H1 (cell line): Measurements from ENCODE around the gene EIPR1. TPM values are rescaled to one million over a fixed set of nuclear protein-coding genes. Genes with fewer than 3 reads are reported as not detected.

Source experiments
- CTCF ChIA-PET: fragments of 300-600 bp; sonication (Branson Sonifier 250); formaldehyde crosslinking; loops from one replicate; lab custom pipeline; 2021; ENCODE audit not compliant: partially characterized antibody; lab: Charles Lee
- POLR2A ChIA-PET: fragments of 300-600 bp; sonication (Branson Sonifier 250); formaldehyde crosslinking; loops from one replicate; lab custom pipeline; 2021; ENCODE audit warnings: inconsistent platforms; ENCODE audit not compliant: partially characterized antibody; lab: Charles Lee
- DNase-seq, 2 experiments: peaks; one replicate each; pipeline versions ENCODE4 v3.0.0 to v3.0.0-alpha.2; 2010 to 2022; ENCODE audit warnings: low spot score in 2 of 2, low read depth in 1 of 2, mixed read lengths in 1 of 2
- FAIRE-seq: peaks from 2 replicates; lab custom pipeline; 2011; peaks lifted over from hg19 to GRCh38; lab: Jason Lieb, UNC
- H2AFZ ChIP-seq: 2 replicates; pipeline ENCODE4 v1.8.1; 2012; ENCODE audit warnings: low read length, inconsistent platforms
- H2AK5ac ChIP-seq: 2 replicates; pipeline ENCODE4 v1.6.1; 2013; ENCODE audit warnings: low read depth, low read length
- H2BK120ac ChIP-seq: replicated peaks from 2 replicates; pipeline ENCODE3; 2013; ENCODE audit warnings: low read depth, low read length, inconsistent platforms
- H2BK12ac ChIP-seq: 2 replicates; pipeline ENCODE4 v1.6.1; 2013; ENCODE audit warnings: low read depth, low read length
- H2BK15ac ChIP-seq: 2 replicates; pipeline ENCODE4 v1.6.1; 2013; ENCODE audit warnings: low read length
- H2BK20ac ChIP-seq: 2 replicates; pipeline ENCODE4 v1.6.1; 2013; ENCODE audit warnings: low read length
- H2BK5ac ChIP-seq: 2 replicates; pipeline ENCODE4 v1.6.1; 2013; ENCODE audit warnings: low read depth, low read length
- H3K14ac ChIP-seq: 2 replicates; pipeline ENCODE4 v1.6.1; 2013; ENCODE audit warnings: inconsistent platforms; ENCODE audit not compliant: insufficient read length
- H3K18ac ChIP-seq: 2 replicates; pipeline ENCODE4 v1.6.1; 2013; ENCODE audit warnings: low read length; ENCODE audit errors: extremely low read depth
- H3K23ac ChIP-seq: 2 replicates; pipeline ENCODE4 v1.6.1; 2013; ENCODE audit warnings: inconsistent platforms; ENCODE audit not compliant: insufficient read length
- H3K23me2 ChIP-seq: 2 replicates; pipeline ENCODE4 v1.6.1; 2013; ENCODE audit warnings: low read depth, low read length
- H3K27ac ChIP-seq: 2 replicates; pipeline ENCODE4 v1.6.1; 2011; ENCODE audit warnings: low read depth, low read length, inconsistent platforms
- H3K27me3 ChIP-seq, 4 experiments: replicated peaks in 1 of 4; 1 replicate in 1 of 4; 2 replicates in 3 of 4; pipeline versions ENCODE4 v1.6.1 to v1.8.1; 2011 to 2013; ENCODE audit warnings: low read length in 3 of 4, mild to moderate bottlenecking in 3 of 4, inconsistent platforms in 2 of 4, mixed read lengths in 2 of 4, moderate library complexity in 1 of 4; ENCODE audit not compliant: control insufficient read depth in 3 of 4, insufficient read depth in 3 of 4; ENCODE audit errors: extremely low read depth in 1 of 4
- H3K36me3 ChIP-seq, 4 experiments: 2 replicates each; pipeline versions ENCODE4 v1.6.1 to v1.8.1; 2011 to 2013; ENCODE audit warnings: mild to moderate bottlenecking in 4 of 4, low read length in 3 of 4, moderate library complexity in 2 of 4, control low read depth in 1 of 4, inconsistent platforms in 1 of 4; ENCODE audit not compliant: insufficient read depth in 4 of 4, control insufficient read depth in 2 of 4
- H3K4ac ChIP-seq: replicated peaks from 2 replicates; pipeline ENCODE3; 2013; ENCODE audit warnings: low read length, low read depth, mixed read lengths, inconsistent platforms; ENCODE audit not compliant: insufficient read length
- H3K4me1 ChIP-seq, 4 experiments: replicated peaks in 1 of 4; 1 replicate in 1 of 4; 2 replicates in 3 of 4; pipeline versions ENCODE4 v1.6.1 to v1.8.1; 2011 to 2013; ENCODE audit warnings: low read length in 3 of 4, inconsistent platforms in 2 of 4, mixed read lengths in 1 of 4; ENCODE audit not compliant: insufficient read depth in 4 of 4, control insufficient read depth in 3 of 4
- H3K4me2 ChIP-seq, 2 experiments: 2 replicates each; pipeline versions ENCODE4 v1.6.1 to v1.8.1; 2011 to 2013; ENCODE audit warnings: low read depth in 2 of 2, low read length in 2 of 2, control low read depth in 1 of 2, inconsistent platforms in 1 of 2, mild to moderate bottlenecking in 1 of 2; ENCODE audit not compliant: insufficient read depth in 1 of 2
- H3K4me3 ChIP-seq, 4 experiments: fragments of 200-600, 300-600 bp in 1 of 4; sonication (generic), shearing (Covaris generic), sonication (Bioruptor Twin) in 1 of 4; 2 replicates each; pipeline versions ENCODE4 v1.5.1 to v1.8.1; 2011 to 2016; ENCODE audit warnings: low read length in 4 of 4, low read depth in 3 of 4, control low read depth in 2 of 4, inconsistent platforms in 2 of 4, mild to moderate bottlenecking in 2 of 4, mixed read lengths in 1 of 4, moderate library complexity in 1 of 4; ENCODE audit not compliant: insufficient read depth in 2 of 4; ENCODE audit errors: extremely low read depth in 1 of 4
- H3K56ac ChIP-seq: replicated peaks from 2 replicates; pipeline ENCODE3; 2013; ENCODE audit warnings: low read depth, mild to moderate bottlenecking, mixed read lengths, low read length, inconsistent platforms; ENCODE audit not compliant: insufficient read length
- H3K79me1 ChIP-seq: 2 replicates; pipeline ENCODE4 v1.6.1; 2013; ENCODE audit warnings: low read depth, low read length, control low read depth
- H3K79me2 ChIP-seq, 2 experiments: 2 replicates each; pipeline versions ENCODE4 v1.6.1 to v1.8.1; 2012 to 2013; ENCODE audit warnings: low read length in 2 of 2, mild to moderate bottlenecking in 2 of 2, inconsistent platforms in 1 of 2; ENCODE audit not compliant: insufficient read depth in 2 of 2, control insufficient read depth in 1 of 2
- H3K9ac ChIP-seq, 4 experiments: replicated peaks in 1 of 4; 1 replicate in 1 of 4; 2 replicates in 3 of 4; pipeline versions ENCODE4 v1.6.1 to v1.8.1; 2011 to 2013; ENCODE audit warnings: low read depth in 3 of 4, low read length in 3 of 4, control low read depth in 2 of 4, mild to moderate bottlenecking in 2 of 4, moderate library complexity in 2 of 4, inconsistent platforms in 1 of 4; ENCODE audit errors: extremely low read depth in 1 of 4
- H3K9me3 ChIP-seq, 2 experiments: 2 replicates each; pipeline versions ENCODE4 v1.6.1 to v1.8.1; 2012 to 2013; ENCODE audit warnings: mild to moderate bottlenecking in 2 of 2, moderate library complexity in 2 of 2, control low read depth in 1 of 2, inconsistent platforms in 1 of 2, low read depth in 1 of 2, low read length in 1 of 2, mixed read lengths in 1 of 2; ENCODE audit not compliant: insufficient read depth in 2 of 2
- H4K20me1 ChIP-seq, 2 experiments: replicated peaks in 1 of 2; 2 replicates each; pipeline versions ENCODE3 to v1.8.1; 2011 to 2013; ENCODE audit warnings: inconsistent platforms in 2 of 2, low read length in 2 of 2, mild to moderate bottlenecking in 1 of 2; ENCODE audit not compliant: insufficient read depth in 2 of 2, control insufficient read depth in 1 of 2
- H4K5ac ChIP-seq: 2 replicates; pipeline ENCODE4 v1.6.1; 2013; ENCODE audit warnings: low read length, low read depth, mixed read lengths, inconsistent platforms; ENCODE audit not compliant: insufficient read length
- H4K8ac ChIP-seq: 2 replicates; pipeline ENCODE4 v1.8.0; 2013; ENCODE audit warnings: mild to moderate bottlenecking, moderate library complexity, low read length, inconsistent platforms; ENCODE audit not compliant: insufficient read depth; ENCODE audit errors: extremely low read depth
- H4K91ac ChIP-seq: replicated peaks from 2 replicates; pipeline ENCODE3; 2013; ENCODE audit warnings: low read length, mixed read lengths, inconsistent platforms; ENCODE audit not compliant: insufficient read length
- CEBPB ChIP-seq: IDR thresholded peaks from 2 replicates; pipeline ENCODE4 v1.6.1; 2012; ENCODE audit warnings: low read depth, low read length
- CHD1 ChIP-seq: IDR thresholded peaks from 2 replicates; pipeline ENCODE4 v1.6.1; 2012; ENCODE audit warnings: low read depth, low read length, improper control_type of control experiment
- EP300 ChIP-seq, 2 experiments: IDR thresholded peaks; 1 replicate in 1 of 2; 2 replicates in 1 of 2; pipeline ENCODE4 v1.6.1; 2011 to 2012; ENCODE audit warnings: low read depth in 2 of 2, low read length in 2 of 2, mild to moderate bottlenecking in 2 of 2, borderline replicate concordance in 1 of 2, inconsistent platforms in 1 of 2, moderate library complexity in 1 of 2
- KDM4A ChIP-seq: IDR thresholded peaks from one replicate; pipeline ENCODE4 v1.7.1; 2012; ENCODE audit warnings: low read depth, mild to moderate bottlenecking, moderate library complexity, low read length, inconsistent platforms; ENCODE audit not compliant: severe bottlenecking
- PHF8 ChIP-seq: fragments of 200-600 bp; sonication (generic); conservative IDR thresholded peaks from 2 replicates; pipeline ENCODE4 v1.7.1; 2012; ENCODE audit warnings: low read depth, mild to moderate bottlenecking, inconsistent platforms, low read length, moderate library complexity
- RFX5 ChIP-seq: IDR thresholded peaks from 2 replicates; pipeline ENCODE4 v1.6.1; 2011; ENCODE audit warnings: low read depth, low read length, improper control_type of control experiment, borderline replicate concordance
- RXRA ChIP-seq: IDR thresholded peaks from 2 replicates; pipeline ENCODE4 v1.6.1; 2011; ENCODE audit warnings: low read depth, mild to moderate bottlenecking, low read length, moderate library complexity; ENCODE audit not compliant: insufficient read depth
- SIX5 ChIP-seq: IDR thresholded peaks from 2 replicates; pipeline ENCODE4 v1.6.1; 2011; ENCODE audit warnings: mild to moderate bottlenecking, low read depth, low read length
- SP1 ChIP-seq: IDR thresholded peaks from 2 replicates; pipeline ENCODE4 v1.6.1; 2011; ENCODE audit warnings: low read depth, low read length
- WGBS, 2 experiments: shearing (Covaris generic) in 1 of 2; methylation state at CpG; one replicate each; pipeline versions ENCODE4 v1.1.6 to v1.1.7; 2013 to 2015; ENCODE audit warnings: low lambda C conversion rate in 2 of 2, mixed read lengths in 2 of 2, inconsistent platforms in 1 of 2, low coverage in 1 of 2, missing lambda C conversion rate in 1 of 2; ENCODE audit not compliant: insufficient replicate concordance in 2 of 2, insufficient coverage in 1 of 2, insufficient read length in 1 of 2; ENCODE audit errors: extremely low coverage in 1 of 2, missing lambda C conversion rate in 1 of 2; 5-methylcytosine and 5-hydroxymethylcytosine counted together
- polyA plus RNA-seq, 7 experiments: library from polyadenylated mRNA; depleted of rRNA in 3 of 7; stranded (reverse) in 5 of 7; unstranded in 2 of 7; fragments of >200 nt in 5 of 7; fragments of 200-250 nt in 2 of 7; gene quantifications; 1 replicate in 5 of 7; 2 replicates in 1 of 7; 4 replicates in 1 of 7; pipeline versions ENCODE4 v1.2.1 to v1.2.3, GENCODE V29; 2011 to 2013; ENCODE audit warnings: missing spikeins in 2 of 7, mixed read lengths in 2 of 7
- total RNA-seq: library from RNA; stranded (reverse); fragmentation: NEBNext Ultra II Directional; extraction: Animal tissue kit (Norgen Biotek cat#: 25700); gene quantifications from 2 replicates; pipeline ENCODE4 v1.2.1, GENCODE V29; 2021

Gene EIPR1
- total and polyA plus RNA-seq, 2 of the 8 experiments (the other 6 are each of a cell fraction or from before 2014, with no cell fraction given) = 26.3 to 56.4 TPM

- POLR2A ChIA-PET = interaction anchor here (1.3 kb wide), 1 partner anchor 64 kb away, joined by 3 read pairs; no protein-coding TSS in a partner anchor
- Histone ChIP-seq H3K36me3 (peaks cover 6 to 17% (median 12%) of the 10 kb centered on the region in 4 experiments), H3K4ac (no peak overlapping the region), H3K18ac (no peak overlapping the region), H3K27ac (no peak overlapping the region), H3K23me2 (no peaks in the 10 kb centered on the region), H3K56ac (no peak overlapping the region), H3K9me3 (no peaks in the 10 kb centered on the region), H2BK5ac (no peak overlapping the region), H2AFZ (no peak overlapping the region), H3K27me3 (no peaks in the 10 kb centered on the region), H3K79me2 (no peaks in the 10 kb centered on the region; a peak in 1 of 4 replicates), H3K4me2 (no peak overlapping the region), H3K4me1 (peaks cover 0 to 4% (median 1%) of the 10 kb centered on the region in 4 experiments; a peak in 3 of 7 replicates), H4K20me1 (peaks cover 3 to 7% of the 10 kb centered on the region in 2 experiments), H2BK120ac (no peak overlapping the region), H3K79me1 (peaks cover 12% of the 10 kb centered on the region), H4K91ac (no peak overlapping the region), H3K9ac (no peak overlapping the region), H4K8ac (no peak overlapping the region), H4K5ac (no peak overlapping the region), H2BK20ac (no peak overlapping the region), H3K23ac (no peak overlapping the region), H3K14ac (no peak overlapping the region), H2AK5ac (no peak overlapping the region), H2BK12ac (no peak overlapping the region), H2BK15ac (no peak overlapping the region), H3K4me3 (no peak overlapping the region)
- TF ChIP-seq PHF8 (no peak), SP1 (no peak), RXRA (no peak), EP300 (IDR thresholded peaks at IDR 0.05; ENCODE audit: borderline replicate concordance in 1 of 2, low read depth in 2 of 2, low read length in 2 of 2) (no peak), CEBPB (no peak), SIX5 (no peak), CHD1 (no peak), RFX5 (no peak), KDM4A (no peak)
- DNase-seq = no peak
- CTCF ChIA-PET = no interaction called here
- FAIRE-seq = no peak
- 89% methylated on average over 4 of the region's 5 CpGs; no CpG with 5 or more reads in 1 of the 2 experiments for WGBS, 2 experiments
Observed at GRCh38 chr2:3329491-3329890, 48.1 kb downstream of the EIPR1 start.
